GM12872 (cell line): ENCODE measurements around the gene TPP1.

Source experiments
- TF ChIP-seq, protein P1 (sequence below): IDR thresholded peaks from 3 replicates; pipeline ENCODE4 v1.5.1; 2011; ENCODE audit warnings: low read depth, mild to moderate bottlenecking, low read length, moderate library complexity; ENCODE audit not compliant: insufficient read depth

TPP1 gene

GRCh38 chr11:6625832-6626420 lies 6.7 kb upstream of the TPP1 start:
- TF ChIP-seq, protein P1, sequence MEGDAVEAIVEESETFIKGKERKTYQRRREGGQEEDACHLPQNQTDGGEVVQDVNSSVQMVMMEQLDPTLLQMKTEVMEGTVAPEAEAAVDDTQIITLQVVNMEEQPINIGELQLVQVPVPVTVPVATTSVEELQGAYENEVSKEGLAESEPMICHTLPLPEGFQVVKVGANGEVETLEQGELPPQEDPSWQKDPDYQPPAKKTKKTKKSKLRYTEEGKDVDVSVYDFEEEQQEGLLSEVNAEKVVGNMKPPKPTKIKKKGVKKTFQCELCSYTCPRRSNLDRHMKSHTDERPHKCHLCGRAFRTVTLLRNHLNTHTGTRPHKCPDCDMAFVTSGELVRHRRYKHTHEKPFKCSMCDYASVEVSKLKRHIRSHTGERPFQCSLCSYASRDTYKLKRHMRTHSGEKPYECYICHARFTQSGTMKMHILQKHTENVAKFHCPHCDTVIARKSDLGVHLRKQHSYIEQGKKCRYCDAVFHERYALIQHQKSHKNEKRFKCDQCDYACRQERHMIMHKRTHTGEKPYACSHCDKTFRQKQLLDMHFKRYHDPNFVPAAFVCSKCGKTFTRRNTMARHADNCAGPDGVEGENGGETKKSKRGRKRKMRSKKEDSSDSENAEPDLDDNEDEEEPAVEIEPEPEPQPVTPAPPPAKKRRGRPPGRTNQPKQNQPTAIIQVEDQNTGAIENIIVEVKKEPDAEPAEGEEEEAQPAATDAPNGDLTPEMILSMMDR, result no peak

DNA sequence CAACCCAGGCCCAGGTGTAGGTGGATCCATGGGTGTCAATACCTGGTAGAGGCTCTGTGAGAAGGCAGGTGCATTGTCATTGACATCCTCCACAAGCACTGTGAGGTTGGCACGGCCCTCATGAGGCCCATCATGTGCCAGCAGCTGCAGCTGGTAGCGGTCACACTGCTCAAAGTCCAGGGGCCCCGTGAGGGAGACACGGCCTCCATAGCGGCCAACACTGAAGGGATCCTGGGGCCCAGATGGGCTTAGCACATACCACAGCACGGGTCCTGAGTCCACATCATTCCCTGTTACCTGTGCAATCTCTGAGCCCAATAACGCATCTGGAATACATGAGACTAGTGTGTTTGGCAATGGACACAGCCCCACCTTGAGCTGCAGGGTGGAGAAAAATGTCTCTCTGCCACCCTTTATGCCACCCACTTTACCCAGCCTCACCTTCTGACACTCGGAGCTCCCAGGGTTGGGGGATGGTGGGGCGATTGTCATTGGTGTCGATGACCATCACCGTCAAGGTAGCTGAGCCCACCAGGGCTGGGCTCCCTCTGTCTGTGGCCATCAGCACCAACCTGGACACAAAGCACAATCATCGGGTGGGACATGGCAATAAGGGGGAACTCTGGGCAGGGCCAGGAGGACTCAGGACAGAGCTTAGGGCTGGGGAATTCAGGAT lies 6.1 kb upstream of the TPP1 start:
- TF ChIP-seq, protein P1, result no peak

DNA sequence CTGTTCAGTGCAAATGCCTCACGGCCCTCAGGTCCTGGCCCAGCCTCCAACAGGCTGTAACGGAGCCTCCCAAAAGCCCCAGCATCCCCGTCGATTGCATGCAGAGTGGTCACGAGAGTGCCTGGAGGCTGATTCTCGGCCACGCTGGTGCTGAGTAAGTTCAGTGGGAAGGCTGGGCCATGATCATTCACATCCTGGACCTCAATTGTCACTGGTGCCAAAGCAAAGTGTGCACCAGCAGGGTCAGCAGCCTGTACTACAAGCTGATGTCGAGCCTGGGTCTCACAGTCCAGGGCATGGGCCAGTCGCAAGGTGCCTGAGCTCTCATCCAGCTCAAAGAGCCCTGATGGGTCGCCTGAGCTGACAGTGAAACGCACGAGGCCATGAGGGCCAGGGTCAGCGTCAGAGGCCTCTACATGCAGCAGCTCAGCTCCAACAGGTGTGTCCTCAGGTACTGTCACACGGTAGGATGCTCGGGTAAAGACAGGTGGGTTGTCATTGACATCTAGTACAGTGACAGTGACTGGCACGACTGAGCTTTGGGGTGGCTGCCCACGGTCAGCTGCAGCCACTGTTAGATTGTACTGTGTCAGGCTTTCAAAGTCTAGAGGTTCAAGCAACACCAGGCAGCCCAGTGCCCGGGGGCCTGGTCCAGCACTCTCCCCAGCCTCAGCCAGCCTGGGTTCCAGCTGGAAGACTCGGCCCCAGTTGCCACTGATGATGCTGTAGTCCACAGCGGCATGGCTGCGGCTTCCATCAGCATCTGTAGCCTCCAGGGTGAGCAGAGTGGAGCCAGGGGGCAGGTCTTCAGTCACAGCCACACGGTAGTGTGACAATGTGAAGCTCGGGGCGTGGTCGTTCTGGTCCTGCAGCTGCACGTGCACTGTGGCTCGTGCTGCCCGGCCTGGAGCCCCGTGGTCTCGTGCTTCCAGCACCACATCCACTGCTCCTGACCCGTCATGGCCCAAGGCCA lies 4.5 kb upstream of the TPP1 start:
- TF ChIP-seq, protein P1, result no peak

DNA sequence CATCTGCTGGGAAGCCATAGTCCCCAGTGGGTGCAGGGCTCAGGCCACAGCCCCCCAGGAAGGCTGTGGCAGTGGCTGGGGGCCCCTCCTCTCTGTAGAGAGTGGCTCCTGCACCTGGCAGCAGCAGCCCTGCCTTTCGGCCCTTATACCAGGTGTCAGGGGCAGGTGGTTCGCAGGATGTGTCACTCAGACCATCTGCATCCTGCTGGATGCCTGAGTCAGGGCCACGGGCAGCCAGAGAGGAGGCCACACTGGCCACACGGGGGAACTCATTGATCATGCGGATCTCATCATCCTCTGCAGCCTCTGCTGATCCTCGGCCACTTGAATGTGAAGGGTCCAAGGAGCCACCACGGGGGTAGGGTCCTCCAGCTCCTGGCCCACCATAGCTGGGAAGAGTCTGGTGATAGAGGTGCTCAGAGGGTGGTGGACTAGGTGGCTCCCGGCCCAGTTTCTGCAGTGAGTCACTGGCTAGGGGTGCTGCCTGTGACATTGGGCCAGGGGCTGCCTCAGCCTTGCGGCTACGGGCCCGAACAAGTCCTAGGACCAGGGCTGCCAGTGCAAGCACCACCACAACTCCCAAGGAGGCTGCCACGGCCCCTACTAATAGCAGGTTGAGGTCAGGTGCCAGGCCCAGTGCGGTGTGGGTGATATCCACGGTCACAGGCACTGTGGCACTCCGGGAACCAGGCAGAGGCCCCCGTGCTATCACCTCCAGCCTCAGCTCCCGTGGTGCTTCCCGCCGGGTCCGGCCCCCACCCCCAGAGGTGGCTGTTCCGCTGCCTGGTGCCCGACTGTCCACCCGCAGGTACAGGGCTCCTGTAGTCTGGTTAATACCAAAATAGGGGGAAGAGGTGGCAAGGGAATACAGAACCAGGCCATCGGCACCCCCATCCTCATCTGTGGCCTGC lies 3.3 kb upstream of the TPP1 start:
- TF ChIP-seq, protein P1, result no peak

GRCh38 chr11:6621711-6622211 lies 2.5 kb upstream of the TPP1 start:
- TF ChIP-seq, protein P1, result no peak

DNA sequence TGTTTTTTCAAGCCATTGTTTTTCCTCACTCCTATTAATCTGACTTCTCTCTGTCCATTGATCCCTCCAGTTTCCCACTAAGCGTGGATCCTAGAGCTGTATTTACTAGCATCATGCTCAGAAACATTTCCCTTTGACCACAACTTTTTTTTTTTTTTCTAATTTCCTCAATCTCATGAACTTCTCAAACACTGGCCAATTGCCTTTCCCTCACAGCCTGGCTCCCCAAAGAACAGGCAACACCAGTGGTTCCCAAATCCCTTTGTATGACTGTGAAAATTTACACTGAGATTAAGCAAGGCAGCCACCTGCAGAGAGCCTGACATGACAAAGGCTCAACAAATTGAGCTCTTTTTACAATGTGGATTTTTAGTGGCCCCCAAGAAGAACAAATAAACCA lies 1.4 kb upstream of the TPP1 start:
- TF ChIP-seq, protein P1, result no peak
